Measurements from ENCODE around the gene FOXO1. TPM values are rescaled to one million over a fixed set of nuclear protein-coding genes. Genes with fewer than 3 reads are reported as not detected.

FOXO1 gene
- total RNA-seq, 1 donor from 2014 or later = 38.1 TPM

DNA sequence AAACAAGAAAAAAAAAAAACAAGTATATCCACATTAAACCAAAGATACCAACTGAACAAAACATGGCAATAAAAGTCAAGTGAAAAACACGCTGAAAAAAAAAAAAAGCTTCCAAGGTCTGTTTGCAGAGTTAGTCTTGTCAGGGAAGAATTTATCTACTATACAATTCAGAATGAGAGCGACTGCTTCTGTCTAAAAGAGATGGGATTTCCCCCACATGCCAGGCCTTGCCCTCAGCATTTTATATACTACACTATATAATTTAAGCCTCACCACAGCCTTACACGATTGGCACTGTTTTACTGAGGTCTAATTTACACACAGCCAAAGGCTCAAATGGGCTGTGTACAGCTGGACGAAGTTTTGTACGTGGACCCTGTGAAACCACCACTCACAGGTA is 67.3 kb downstream of the FOXO1 start:
- Mint-ChIP-seq H3K27ac (peak overlapping the region; percentile 86), H3K36me3 (ENCODE audit: low read depth) (peaks cover 17% of the 10 kb centered on the region), H3K27me3 (no peaks in the 10 kb centered on the region), H3K4me1 (peaks cover 67% of the 10 kb centered on the region), H3K4me3 (peak overlapping the region; percentile 63), H3K9me3 (peaks cover 4% of the 10 kb centered on the region)
- DNase-seq = no peak
- intact Hi-C loops (cut with micrococcal nuclease) = loop anchor here (2.0 kb wide), 1 partner anchor 14 kb away; no protein-coding TSS in a partner anchor

DNA sequence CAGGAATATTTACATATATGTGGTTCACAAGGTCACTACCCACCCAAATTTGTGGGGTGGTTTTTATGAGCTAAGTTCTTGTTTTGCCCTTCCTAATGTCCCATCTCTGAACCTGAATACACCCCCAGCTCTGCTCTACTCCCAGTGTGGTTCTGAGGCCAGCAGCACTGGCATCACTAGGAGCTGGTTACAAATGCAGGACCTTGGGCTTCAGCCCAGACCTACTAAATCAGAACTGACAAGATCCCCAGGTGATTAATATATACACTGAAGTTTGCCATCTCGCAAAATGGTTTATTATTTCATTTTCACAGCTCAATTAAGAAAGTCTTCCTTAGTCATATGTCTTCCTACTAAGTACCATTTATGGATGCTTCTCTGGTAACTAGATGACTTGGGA is 67.9 kb downstream of the FOXO1 start:
- no peak for DNase-seq
- peak overlapping the region; percentile 33 for H3K4me3 Mint-ChIP-seq
- peaks cover 4% of the 10 kb centered on the region for H3K9me3 Mint-ChIP-seq
- H3K27ac Mint-ChIP-seq = peak overlapping the region; percentile 61
- H3K4me1 Mint-ChIP-seq = peaks cover 67% of the 10 kb centered on the region
- peaks cover 17% of the 10 kb centered on the region for H3K36me3 Mint-ChIP-seq (ENCODE audit: low read depth)
- intact Hi-C loops (cut with micrococcal nuclease) = loop anchor here (2.0 kb wide), 1 partner anchor 14 kb away; no protein-coding TSS in a partner anchor
- H3K27me3 Mint-ChIP-seq = no peaks in the 10 kb centered on the region

DNA sequence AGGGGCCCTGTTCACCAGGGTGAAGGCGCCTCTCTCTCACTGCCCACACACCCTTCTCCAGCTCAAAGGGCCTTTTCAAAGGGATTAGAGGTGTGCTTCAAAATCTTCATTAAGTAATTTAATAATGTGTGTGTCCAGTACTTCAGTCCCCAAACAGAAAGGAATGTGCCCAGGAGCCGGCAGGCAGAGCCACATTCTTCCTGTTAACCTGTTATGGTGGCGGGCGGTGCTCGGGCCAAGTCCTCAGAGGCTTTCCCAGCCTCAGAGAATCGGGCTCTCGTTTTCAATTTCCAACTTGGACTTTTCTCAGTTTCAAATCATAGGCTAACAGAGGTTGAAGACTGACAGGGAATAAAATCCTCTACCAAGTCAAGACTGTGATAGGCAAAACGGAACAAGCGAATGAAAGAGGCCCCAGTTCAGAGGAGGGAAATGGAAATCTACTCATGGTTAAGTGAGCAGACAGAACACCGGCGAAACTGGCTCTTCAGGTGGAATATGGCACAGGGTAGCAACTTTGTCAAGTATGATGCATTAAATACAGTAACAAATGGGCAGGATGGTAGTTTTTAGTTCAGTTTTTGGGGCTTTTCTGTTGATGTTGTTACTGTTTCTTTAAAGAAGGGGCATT is 68.6 kb downstream of the FOXO1 start:
- Mint-ChIP-seq H3K4me3 (peak overlapping the region; percentile 6), H3K27me3 (no peaks in the 10 kb centered on the region), H3K27ac (peak overlapping the region; percentile 67), H3K36me3 (ENCODE audit: low read depth) (peaks cover 17% of the 10 kb centered on the region), H3K9me3 (peaks cover 4% of the 10 kb centered on the region), H3K4me1 (peaks cover 64% of the 10 kb centered on the region)
- DNase-seq = no peak
- intact Hi-C loops (cut with micrococcal nuclease) = loop anchor here (2.0 kb wide), 1 partner anchor 15 kb away; no protein-coding TSS in a partner anchor

DNA sequence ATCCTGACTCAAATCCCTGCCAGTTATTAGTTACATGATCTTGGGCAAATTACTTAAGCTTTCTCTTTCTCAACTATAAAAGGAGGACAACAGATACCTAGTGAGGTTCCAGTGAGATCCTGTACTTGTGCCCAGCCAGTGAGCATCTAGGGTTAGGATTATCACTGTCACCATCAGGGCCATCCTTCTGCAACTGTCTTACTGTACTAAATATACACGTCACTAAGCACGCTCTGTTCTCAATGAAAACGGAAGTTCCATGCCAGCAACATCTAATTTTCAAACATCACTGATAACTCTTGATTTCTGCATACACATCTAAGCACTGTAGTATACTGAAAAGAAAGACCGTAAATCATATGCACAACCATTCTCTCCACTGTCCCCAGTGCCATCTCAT is 70.0 kb downstream of the FOXO1 start:
- Mint-ChIP-seq H3K4me3 (peak overlapping the region; percentile 35), H3K27ac (peak overlapping the region; percentile 39), H3K36me3 (ENCODE audit: low read depth) (peaks cover 18% of the 10 kb centered on the region), H3K27me3 (no peaks in the 10 kb centered on the region), H3K9me3 (peaks cover 4% of the 10 kb centered on the region), H3K4me1 (peaks cover 66% of the 10 kb centered on the region)
- no peak for DNase-seq
- intact Hi-C loops (cut with micrococcal nuclease) = no loop called here

DNA sequence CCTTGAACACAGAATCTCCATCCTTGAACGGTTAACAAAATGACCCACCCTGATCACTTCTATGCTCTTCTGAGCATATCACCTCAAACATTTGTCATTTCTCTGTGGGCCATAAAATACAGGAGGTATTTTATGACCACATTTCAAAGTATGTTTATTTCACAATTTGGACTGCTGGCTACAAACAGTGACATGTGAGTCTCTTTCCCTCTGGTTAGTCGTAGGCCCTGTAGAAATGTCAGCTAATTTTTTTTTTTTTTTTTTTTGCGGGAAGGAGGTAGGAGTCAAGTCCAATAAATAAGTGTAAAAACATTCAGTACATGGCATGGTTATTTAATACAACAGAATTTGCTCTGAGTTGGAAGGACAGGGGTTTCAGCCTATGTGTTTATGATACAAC is 70.7 kb downstream of the FOXO1 start:
- no peak overlapping the region for H3K27ac Mint-ChIP-seq
- DNase-seq = no peak
- peaks cover 18% of the 10 kb centered on the region for H3K36me3 Mint-ChIP-seq (ENCODE audit: low read depth)
- H3K27me3 Mint-ChIP-seq = no peaks in the 10 kb centered on the region
- no peak overlapping the region for H3K4me3 Mint-ChIP-seq
- intact Hi-C loops (cut with micrococcal nuclease) = no loop called here
- H3K9me3 Mint-ChIP-seq = peaks cover 4% of the 10 kb centered on the region
- peaks cover 70% of the 10 kb centered on the region for H3K4me1 Mint-ChIP-seq

DNA sequence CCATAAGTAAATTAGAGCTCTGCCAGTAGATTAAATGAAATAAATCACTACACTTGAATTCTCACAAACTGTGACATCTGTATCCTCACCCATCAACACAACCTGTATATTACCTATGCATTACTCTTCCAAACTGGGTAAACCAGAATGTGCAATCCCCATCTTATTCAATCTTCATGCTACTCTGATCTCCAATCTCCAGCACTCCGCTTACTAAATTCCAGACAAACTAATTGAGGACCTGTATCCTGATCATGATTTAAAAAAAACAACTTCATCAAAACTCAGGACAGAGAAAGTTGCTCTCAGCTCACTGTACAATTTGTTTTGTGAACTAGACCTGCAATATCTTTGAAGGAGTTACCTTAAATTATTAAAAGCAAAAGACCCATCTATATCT is 74.4 kb downstream of the FOXO1 start:
- no peak for DNase-seq
- Mint-ChIP-seq H3K9me3 (no peaks in the 10 kb centered on the region), H3K4me1 (peaks cover 63% of the 10 kb centered on the region), H3K36me3 (ENCODE audit: low read depth) (peaks cover 6% of the 10 kb centered on the region), H3K4me3 (no peak overlapping the region), H3K27ac (no peak overlapping the region), H3K27me3 (no peaks in the 10 kb centered on the region)
- intact Hi-C loops (cut with micrococcal nuclease) = no loop called here

DNA sequence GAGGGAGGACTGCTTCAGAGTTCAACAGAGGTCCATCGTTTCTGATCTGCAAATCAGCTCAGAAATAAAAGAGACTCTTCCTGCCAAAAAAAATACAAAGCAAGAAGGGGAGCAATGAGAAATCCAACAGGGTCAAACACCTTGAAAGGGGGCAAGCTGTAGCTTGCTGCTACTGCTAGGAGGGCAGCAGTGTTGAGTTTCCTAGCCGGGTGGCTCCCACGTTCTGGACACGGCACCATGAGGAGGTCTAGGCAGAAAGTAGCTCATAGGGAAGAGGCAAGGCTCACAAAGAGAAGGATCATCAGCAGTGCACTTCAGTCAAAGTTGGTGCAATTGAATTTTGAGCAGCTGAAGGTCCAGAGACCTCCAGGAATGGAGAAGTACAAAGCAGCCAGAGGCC is 75.3 kb downstream of the FOXO1 start:
- DNase-seq = no peak
- Mint-ChIP-seq H3K27me3 (no peaks in the 10 kb centered on the region), H3K4me1 (peaks cover 62% of the 10 kb centered on the region), H3K27ac (peak overlapping the region; percentile 67), H3K4me3 (peak overlapping the region; percentile 43), H3K9me3 (no peaks in the 10 kb centered on the region), H3K36me3 (ENCODE audit: low read depth) (peaks cover 8% of the 10 kb centered on the region)
- intact Hi-C loops (cut with micrococcal nuclease) = no loop called here

DNA sequence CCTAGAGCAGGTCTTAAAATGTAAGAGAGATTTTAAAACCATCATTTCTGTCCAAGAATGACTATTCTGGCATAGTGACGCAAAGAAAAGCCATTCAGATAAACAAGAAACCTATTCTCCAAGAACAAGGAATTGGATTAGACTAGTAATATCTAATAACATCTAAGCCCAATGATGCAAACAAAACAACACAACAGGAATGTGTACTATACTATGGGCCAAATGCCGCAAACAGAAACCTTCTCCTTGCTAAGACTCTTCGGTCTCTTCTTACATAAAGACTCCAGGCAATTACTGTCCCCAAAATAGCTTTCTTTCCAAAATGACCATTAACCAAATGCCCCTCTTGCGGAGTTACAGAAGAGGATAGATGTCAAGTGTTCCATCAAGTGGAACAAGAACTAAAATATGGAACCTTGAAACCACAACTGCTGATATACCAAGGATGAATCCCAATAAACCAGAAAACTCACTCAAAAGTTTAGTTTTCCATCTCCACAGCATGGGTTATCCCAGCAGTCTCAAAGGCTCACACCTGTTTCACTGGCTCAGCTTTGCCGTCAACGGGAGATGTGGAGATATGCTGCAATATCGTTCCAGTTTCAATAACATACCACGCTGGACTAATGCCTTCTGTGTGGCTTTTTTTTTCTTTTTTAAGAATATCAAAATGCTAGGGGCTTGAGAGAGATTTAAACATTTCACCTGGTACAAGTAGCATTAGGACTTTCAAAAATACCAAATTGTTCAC is 76.2 kb downstream of the FOXO1 start:
- peak overlapping the region; percentile 56 for H3K4me3 Mint-ChIP-seq
- H3K36me3 Mint-ChIP-seq (ENCODE audit: low read depth) = peaks cover 8% of the 10 kb centered on the region
- H3K27me3 Mint-ChIP-seq = no peaks in the 10 kb centered on the region
- no peaks in the 10 kb centered on the region for H3K9me3 Mint-ChIP-seq
- no peak for DNase-seq
- intact Hi-C loops (cut with micrococcal nuclease) = no loop called here
- H3K4me1 Mint-ChIP-seq = peaks cover 65% of the 10 kb centered on the region
- peak overlapping the region; percentile 77 for H3K27ac Mint-ChIP-seq

DNA sequence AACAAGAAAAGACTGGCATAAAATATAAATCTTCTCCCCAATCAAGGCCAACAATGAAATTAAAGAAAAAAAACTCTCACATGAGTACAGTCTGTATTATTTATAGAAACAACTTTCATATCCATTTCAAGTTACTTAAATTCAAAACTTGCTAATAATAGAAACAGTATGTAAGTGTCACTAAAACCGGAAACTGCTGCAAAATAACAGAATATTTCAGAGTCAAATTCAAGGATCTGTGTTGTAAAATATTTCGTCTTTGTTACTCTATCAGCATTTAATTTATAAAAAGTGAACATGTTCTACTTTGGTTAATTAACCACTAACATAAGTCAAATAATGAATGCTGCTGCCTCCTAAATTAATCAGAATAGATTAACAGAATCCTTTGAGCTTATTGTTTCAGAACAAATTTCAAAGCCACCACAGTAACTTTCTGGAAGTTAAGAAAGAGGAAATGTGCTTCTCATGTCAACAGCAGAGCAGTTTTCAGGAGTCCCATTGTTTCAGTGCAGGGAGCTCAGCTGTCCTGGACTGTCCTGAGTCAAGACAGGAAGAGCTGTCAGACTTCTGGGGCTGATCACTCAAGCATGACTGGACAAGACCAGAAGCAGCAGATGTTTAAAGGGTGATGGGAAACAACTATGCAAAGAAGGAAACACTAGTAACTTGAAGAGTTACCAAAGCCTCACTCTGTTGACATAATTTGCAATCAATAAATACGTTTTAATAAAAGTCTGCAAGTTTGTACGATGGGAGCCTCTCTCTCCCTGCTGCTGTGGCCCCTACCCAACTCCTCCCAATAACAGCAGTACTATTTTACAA is 76.9 kb downstream of the FOXO1 start:
- DNase-seq = no peak
- no peaks in the 10 kb centered on the region for H3K9me3 Mint-ChIP-seq
- H3K4me1 Mint-ChIP-seq = peaks cover 70% of the 10 kb centered on the region
- H3K27me3 Mint-ChIP-seq = no peaks in the 10 kb centered on the region
- H3K27ac Mint-ChIP-seq = peak overlapping the region; percentile 77
- intact Hi-C loops (cut with micrococcal nuclease) = no loop called here
- peaks cover 12% of the 10 kb centered on the region for H3K36me3 Mint-ChIP-seq (ENCODE audit: low read depth)
- H3K4me3 Mint-ChIP-seq = peak overlapping the region; percentile 56

DNA sequence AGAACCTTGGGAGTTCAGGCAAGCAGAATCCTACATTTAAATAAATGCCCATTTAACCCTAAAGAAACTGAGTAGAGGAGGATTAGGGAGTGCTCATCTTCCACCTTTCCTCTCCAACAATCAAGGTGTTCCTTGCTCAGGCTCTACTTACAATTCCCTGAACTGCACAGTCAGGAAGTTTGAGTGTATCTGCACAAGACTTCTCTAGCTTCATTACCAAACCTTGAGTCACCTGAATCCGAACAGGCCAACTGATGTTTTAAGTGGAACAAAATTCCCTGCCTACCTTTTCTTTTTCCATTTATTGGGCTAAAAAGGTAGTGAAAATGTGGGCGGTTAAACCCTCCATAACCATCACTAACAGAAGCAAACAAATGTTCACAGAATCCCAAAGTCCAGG is 78.3 kb downstream of the FOXO1 start:
- no peak for DNase-seq
- intact Hi-C loops (cut with micrococcal nuclease) = no loop called here
- H3K27me3 Mint-ChIP-seq = no peaks in the 10 kb centered on the region
- H3K4me1 Mint-ChIP-seq = peaks cover 69% of the 10 kb centered on the region
- no peak overlapping the region for H3K4me3 Mint-ChIP-seq
- H3K36me3 Mint-ChIP-seq (ENCODE audit: low read depth) = peaks cover 21% of the 10 kb centered on the region
- no peak overlapping the region for H3K27ac Mint-ChIP-seq
- peaks cover 8% of the 10 kb centered on the region for H3K9me3 Mint-ChIP-seq

DNA sequence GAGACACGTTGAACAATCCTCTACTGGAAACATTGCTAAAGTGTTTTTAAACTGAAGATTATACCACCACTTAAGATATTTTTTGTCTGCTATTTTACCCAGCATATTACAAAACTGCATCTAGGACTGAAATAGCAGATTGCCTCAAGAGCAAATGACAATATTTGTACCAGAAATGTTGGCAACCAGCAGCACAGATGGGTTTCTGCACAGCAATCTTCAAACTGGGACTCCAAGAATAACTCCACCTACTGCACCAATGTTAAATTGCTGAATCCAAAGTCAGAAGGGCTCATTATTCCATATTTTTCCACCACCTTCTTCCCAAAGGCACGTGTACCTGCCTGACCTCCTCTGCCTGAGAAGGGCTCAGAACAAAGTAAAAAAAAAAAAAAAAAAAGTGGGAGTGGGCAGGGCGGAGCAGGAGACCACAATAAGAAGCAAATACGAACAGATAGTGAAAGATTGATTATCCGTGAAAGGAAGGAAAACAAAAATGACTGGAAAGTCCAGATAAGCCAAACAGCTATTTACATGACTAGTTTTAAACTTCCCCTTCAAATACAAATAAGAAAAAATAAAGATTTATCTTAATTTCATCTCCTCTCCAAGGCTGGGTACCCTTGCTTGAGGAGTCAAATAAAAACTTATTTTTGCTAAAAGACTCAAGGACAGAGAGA is 79.4 kb downstream of the FOXO1 start:
- Mint-ChIP-seq H3K4me3 (no peak overlapping the region), H3K9me3 (peaks cover 8% of the 10 kb centered on the region), H3K27ac (no peak overlapping the region), H3K4me1 (peaks cover 69% of the 10 kb centered on the region), H3K27me3 (no peaks in the 10 kb centered on the region), H3K36me3 (ENCODE audit: low read depth) (peaks cover 25% of the 10 kb centered on the region)
- DNase-seq = no peak
- intact Hi-C loops (cut with micrococcal nuclease) = loop anchor here (2.0 kb wide), 1 partner anchor 22 kb away; no protein-coding TSS in a partner anchor

DNA sequence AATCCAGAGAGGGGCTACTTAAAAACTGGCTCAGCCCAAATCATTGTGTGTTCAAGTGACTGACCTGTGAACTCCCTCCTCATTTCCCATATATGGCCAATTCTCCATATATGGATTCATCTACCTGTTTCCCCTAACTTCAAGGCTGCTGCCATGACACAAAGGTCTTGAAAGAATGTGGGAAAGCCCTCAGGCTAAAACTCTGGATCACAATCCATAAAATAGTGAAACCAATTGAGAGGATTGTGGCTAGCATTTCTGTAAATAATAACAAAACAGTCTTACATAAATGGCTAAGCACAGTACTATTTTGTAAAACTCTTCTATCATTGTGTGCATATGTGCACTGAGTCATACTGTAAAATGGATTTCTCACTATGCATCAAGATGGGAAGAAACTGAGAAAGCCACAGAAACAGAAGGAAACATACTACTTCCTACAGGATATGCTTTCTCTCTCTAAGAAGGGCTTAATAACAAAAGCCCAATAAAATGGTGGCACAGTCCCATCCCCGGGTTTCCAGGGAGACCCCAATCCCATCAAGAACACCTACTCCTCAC is 80.5 kb downstream of the FOXO1 start:
- no peak overlapping the region for H3K27ac Mint-ChIP-seq
- no peaks in the 10 kb centered on the region for H3K27me3 Mint-ChIP-seq
- no peak overlapping the region for H3K4me3 Mint-ChIP-seq
- peaks cover 8% of the 10 kb centered on the region for H3K9me3 Mint-ChIP-seq
- peaks cover 67% of the 10 kb centered on the region for H3K4me1 Mint-ChIP-seq
- intact Hi-C loops (cut with micrococcal nuclease) = loop anchor here (2.0 kb wide), 1 partner anchor 21 kb away; no protein-coding TSS in a partner anchor
- H3K36me3 Mint-ChIP-seq (ENCODE audit: low read depth) = peaks cover 25% of the 10 kb centered on the region
- no peak for DNase-seq

DNA sequence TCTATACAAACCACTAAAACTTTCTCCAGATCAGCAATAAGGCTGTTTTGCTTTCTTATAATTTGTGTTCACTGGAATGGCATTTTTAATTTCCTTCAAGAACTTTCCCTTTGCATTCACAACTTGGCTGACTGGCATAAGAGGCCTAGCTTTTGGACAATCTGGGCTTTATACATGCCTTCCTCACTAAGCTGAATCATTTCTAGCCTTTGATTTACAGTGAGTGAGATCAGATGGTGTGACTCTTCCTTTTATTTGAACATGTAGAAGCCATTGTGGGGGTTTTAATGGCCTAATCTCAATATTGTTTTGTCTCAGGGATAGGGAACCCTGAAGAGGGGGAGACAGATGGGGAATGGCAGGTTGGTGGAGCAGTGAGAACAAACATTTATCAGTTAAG is 82.7 kb downstream of the FOXO1 start:
- Mint-ChIP-seq H3K27ac (peak overlapping the region; percentile 56), H3K4me1 (peaks cover 64% of the 10 kb centered on the region), H3K36me3 (ENCODE audit: low read depth) (peaks cover 24% of the 10 kb centered on the region), H3K27me3 (no peaks in the 10 kb centered on the region), H3K9me3 (peaks cover 8% of the 10 kb centered on the region), H3K4me3 (no peak overlapping the region)
- intact Hi-C loops (cut with micrococcal nuclease) = no loop called here
- no peak for DNase-seq

Data from activated CD4-positive, alpha-beta T cell treated with anti-CD3 and anti-CD28 coated beads, Interleukin-2, amount 10 ng/mL, durations not matched to agents 24 days and 14 days (primary cell).